ENCODE results near the gene TAF1D. TPM values are rescaled to one million over a fixed set of nuclear protein-coding genes. Genes with fewer than 3 reads are reported as not detected.

Gene TAF1D, protein sequence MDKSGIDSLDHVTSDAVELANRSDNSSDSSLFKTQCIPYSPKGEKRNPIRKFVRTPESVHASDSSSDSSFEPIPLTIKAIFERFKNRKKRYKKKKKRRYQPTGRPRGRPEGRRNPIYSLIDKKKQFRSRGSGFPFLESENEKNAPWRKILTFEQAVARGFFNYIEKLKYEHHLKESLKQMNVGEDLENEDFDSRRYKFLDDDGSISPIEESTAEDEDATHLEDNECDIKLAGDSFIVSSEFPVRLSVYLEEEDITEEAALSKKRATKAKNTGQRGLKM
- total RNA-seq = 61.0 and 63.8 TPM in 2 replicates

DNA sequence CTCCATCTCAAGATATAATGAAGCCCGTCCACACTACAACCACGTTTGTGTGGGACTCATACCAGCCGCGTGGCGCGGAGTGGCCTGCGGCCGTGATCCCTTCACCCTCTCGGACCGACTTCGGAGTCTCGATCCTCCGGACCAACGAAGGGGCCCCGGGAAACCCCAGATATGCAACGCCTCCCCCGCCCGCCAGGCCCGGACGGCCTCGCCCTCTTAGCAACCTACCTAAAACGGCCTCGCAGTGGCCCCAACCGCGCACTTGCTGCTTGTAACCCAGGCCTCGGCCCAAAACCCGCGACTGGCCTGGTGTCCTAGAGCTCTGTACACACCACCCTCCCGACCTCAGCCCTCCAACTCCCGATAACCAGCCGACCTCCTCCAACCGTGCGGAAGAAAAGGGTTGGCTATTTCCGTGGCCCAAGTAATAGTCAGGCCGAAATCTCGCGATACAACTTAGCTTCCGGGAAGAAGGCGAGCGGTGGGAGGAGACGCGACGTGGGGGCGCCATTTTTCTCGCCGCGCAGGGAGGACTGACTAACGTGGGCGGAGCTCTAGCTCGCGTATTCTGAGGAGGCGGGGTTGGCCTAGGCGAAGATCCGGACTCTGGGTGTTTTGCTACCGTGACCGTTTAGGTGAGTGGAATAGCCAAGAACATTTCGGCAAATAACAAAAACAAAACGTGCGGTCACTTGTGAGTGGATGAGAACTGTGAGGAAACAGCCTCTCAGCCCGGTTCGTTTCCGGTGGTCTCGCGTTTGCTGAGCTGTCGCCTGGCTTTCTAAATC, at the start of gene TAF1D, which contains the start of gene C11orf54:
Gene TAF1D (minus strand): TSS at position 402 of the 788 bp plus-strand sequence. CDS start 2,191 bp downstream, outside the sequence.
Gene C11orf54 (plus strand): TSS at position 579 of the 788 bp plus-strand sequence. CDS start 5,722 bp downstream, outside the sequence.

DNA sequence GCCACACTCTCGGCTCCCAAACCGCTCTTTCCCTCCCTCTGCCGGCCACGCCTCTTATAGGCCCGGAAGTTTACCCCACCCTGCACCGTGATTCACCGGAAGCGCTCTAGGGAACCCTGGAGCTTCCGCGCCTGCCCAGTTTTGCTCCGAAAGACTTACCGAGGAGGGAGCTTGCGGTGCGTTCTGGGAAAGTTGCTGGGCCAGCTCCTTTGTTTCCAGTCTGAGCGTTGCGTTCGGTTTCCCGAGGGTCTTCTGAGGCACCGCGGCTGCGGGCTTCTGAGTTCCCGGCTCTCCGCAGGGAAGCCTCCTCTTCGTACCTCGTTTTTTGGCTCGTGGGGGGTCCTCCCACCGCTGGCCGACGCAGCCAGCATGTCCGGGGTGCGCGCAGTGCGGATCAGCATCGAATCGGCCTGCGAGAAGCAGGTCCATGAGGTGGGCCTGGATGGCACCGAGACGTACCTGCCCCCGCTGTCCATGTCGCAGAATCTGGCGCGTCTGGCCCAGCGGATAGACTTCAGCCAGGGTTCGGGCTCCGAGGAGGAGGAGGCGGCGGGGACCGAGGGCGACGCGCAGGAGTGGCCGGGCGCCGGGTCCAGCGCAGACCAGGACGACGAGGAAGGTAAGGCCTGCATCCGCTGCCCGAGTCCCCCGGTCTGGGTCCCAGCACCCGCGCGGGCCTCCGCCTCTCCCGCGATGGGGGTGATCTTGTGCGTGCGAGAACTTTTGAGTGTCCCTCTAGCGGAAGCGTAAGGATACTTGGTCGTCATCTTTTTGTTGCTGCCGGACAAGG, 43.0 kb upstream of the TAF1D start, which contains the start of gene MED17:
Gene MED17 (plus strand): TSS at position 138 of the 790 bp plus-strand sequence. CDS start 232 bp downstream, at position 370.

Other genes starting within 250 kb of the TAF1D start
- 4.9 and 10.8 TPM in 2 replicates for gene SMCO4, start 198.1 kb downstream of the TAF1D start, total RNA-seq
- gene CEP295, start 79.8 kb downstream of the TAF1D start, total RNA-seq = 6.5 and 6.7 TPM in 2 replicates
- 15.9 and 28.8 TPM in 2 replicates for gene C11orf54, start 177 bp upstream of the TAF1D start, total RNA-seq
- gene MED17, start 42.8 kb upstream of the TAF1D start, total RNA-seq = 19.7 and 21.3 TPM in 2 replicates
- not detected in 2 replicates for gene VSTM5, start 109.1 kb upstream of the TAF1D start, total RNA-seq